HepG2 (cell line): Measurements from ENCODE around the gene HLA-DPB1. TPM values are rescaled to one million over a fixed set of nuclear protein-coding genes. Genes with fewer than 3 reads are reported as not detected.

Source experiments
- HDAC6 ChIP-seq: fragments of 200-600 bp; sonication (generic); IDR thresholded peaks from 2 replicates; pipeline ENCODE4 v1.7.0; 2017; ENCODE audit warnings: mild to moderate bottlenecking, antibody characterized with exemption, low read length, low read depth
- LCORL ChIP-seq, 2 experiments: fragments of 450-650 bp in 1 of 2; sonication (generic) in 1 of 2; formaldehyde crosslinking in 1 of 2; IDR thresholded peaks; 2 replicates each; pipeline versions ENCODE4 v1.5.0 to v1.6.1; 2017 to 2020; ENCODE audit warnings: antibody characterized with exemption in 1 of 2, missing genetic modification reagents in 1 of 2
- NFYB ChIP-seq: sonication (generic); formaldehyde crosslinking; IDR thresholded peaks from 2 replicates; pipeline ENCODE4 v1.4.0; 2020; ENCODE audit warnings: missing genetic modification reagents
- SCMH1 ChIP-seq: sonication (generic); formaldehyde crosslinking; IDR thresholded peaks from 2 replicates; pipeline ENCODE4 v1.9.0; 2021; ENCODE audit warnings: missing genetic modification reagents, mild to moderate bottlenecking, borderline replicate concordance
- ZGPAT ChIP-seq: IDR thresholded peaks from 2 replicates; pipeline ENCODE4 v1.6.1; 2016; ENCODE audit warnings: mild to moderate bottlenecking
- ZNF142 ChIP-seq: sonication (generic); formaldehyde crosslinking; IDR thresholded peaks from 2 replicates; pipeline ENCODE4 v1.4.0; 2020; ENCODE audit warnings: missing genetic modification reagents
- polyA plus RNA-seq, 8 experiments: library from polyadenylated mRNA; depleted of rRNA in 3 of 8; stranded (reverse) in 7 of 8; unstranded in 1 of 8; fragments of >200 nt; fragmentation: Illumina TruSeq in 4 of 8; extraction: Trizol in 4 of 8; gene quantifications; 2 replicates each; pipeline versions ENCODE4 v1.2.1 to v1.2.3, GENCODE V29; 2011 to 2016; ENCODE audit warnings: low read depth in 4 of 8, missing spikeins in 1 of 8, mixed read lengths in 1 of 8; ENCODE audit not compliant: insufficient read depth in 1 of 8
- total RNA-seq, 5 experiments: library from RNA; depleted of rRNA; stranded (reverse); fragments of >200 nt; fragmentation: Illumina TruSeq; extraction: Trizol; gene quantifications; 2 replicates each; pipeline ENCODE4 v1.2.3, GENCODE V29; 2016; ENCODE audit warnings: low read depth in 1 of 5

The HLA-DPB1 gene
- total and polyA plus RNA-seq, 2 of the 13 experiments (the other 11 are each of a cell fraction or from before 2014, with no cell fraction given) = not detected

GRCh38 chr6:33088931-33089620 lies 13.3 kb downstream of the HLA-DPB1 start (continued):
- TF ChIP-seq ZGPAT (CRISPR knock-in tag) = no peak
- TF ChIP-seq SCMH1 (CRISPR knock-in tag) = no peak
- TF ChIP-seq LCORL (IDR thresholded peaks at IDR 0.05) = no peak
- TF ChIP-seq LCORL (CRISPR knock-in tag; IDR thresholded peaks at IDR 0.05) = no peak
- TF ChIP-seq ZNF142 (CRISPR knock-in tag) = no peak
- TF ChIP-seq NFYB (CRISPR knock-in tag) = no peak
- no peak for TF ChIP-seq HDAC6
